ENCODE data around the gene RPS6KA2. TPM values are rescaled to one million over a fixed set of nuclear protein-coding genes. Genes with fewer than 3 reads are reported as not detected.

The RPS6KA2 gene
- total and polyA plus RNA-seq, 2 experiments from 2014 or later = 12.5 to 25.3 TPM

- no peak for TF ChIP-seq ETS1 (IDR thresholded peaks at IDR 0.05)
Measured at GRCh38 chr6:166544296-166544605, 82.8 kb downstream of the RPS6KA2 start (continued).

GRCh38 chr6:166543603-166544295, 83.3 kb downstream of the RPS6KA2 start:
- H3K4me1 ChIP-seq (ENCODE audit: insufficient read depth) = peaks cover 21% of the 10 kb centered on the region
- no peaks in the 10 kb centered on the region for H3F3A ChIP-seq (replicated peaks; ENCODE audit: low read depth)
- peaks cover 51% of the 10 kb centered on the region for H3K4me1 Mint-ChIP-seq
- no peak for ATAC-seq
- no peak overlapping the region for H3K4me3 Mint-ChIP-seq
- no peaks in the 10 kb centered on the region for H3K9me2 ChIP-seq (ENCODE audit: insufficient read depth)
- DNase-seq (ENCODE audit: low spot score) = no peak
- H3K27me3 ChIP-seq (ENCODE audit: insufficient read depth) = no peaks in the 10 kb centered on the region
- no peak overlapping the region for H3K4me3 ChIP-seq
- peak overlapping the region; percentile 48; the same call in 1 of the 2 replicates for H3K27ac Mint-ChIP-seq
- no peaks in the 10 kb centered on the region for H3K9me3 Mint-ChIP-seq
- no peaks in the 10 kb centered on the region for H3K36me3 ChIP-seq (ENCODE audit: insufficient read depth)
- peaks cover 14% of the 10 kb centered on the region for H3K27me3 Mint-ChIP-seq (ENCODE audit: insufficient read depth, low read depth, poor library complexity)
- no peaks in the 10 kb centered on the region for H3K36me3 Mint-ChIP-seq (ENCODE audit: low read depth)
- H3K27ac ChIP-seq (ENCODE audit: low read depth) = 0 out of 2 replicates have a peak overlapping the region, but pooled peaks have one; percentile 8
- H3K4me2 ChIP-seq = no peak overlapping the region
- H2AFZ ChIP-seq = no peak overlapping the region
- no peaks in the 10 kb centered on the region for H4K20me1 ChIP-seq (replicated peaks; ENCODE audit: insufficient read depth)
- H3K79me2 ChIP-seq (replicated peaks; ENCODE audit: insufficient read depth) = peaks cover 33% of the 10 kb centered on the region
- no peak for TF ChIP-seq NANOG (IDR thresholded peaks at IDR 0.05; ENCODE audit: borderline replicate concordance)
- TF ChIP-seq EZH2 (IDR thresholded peaks at IDR 0.05; ENCODE audit: low read depth, unreplicated experiment) = no peak
- TF ChIP-seq ZNF331 (CRISPR knock-in tag; IDR thresholded peaks at IDR 0.05; ENCODE audit: low read depth) = no peak
- no peak for TF ChIP-seq CREB1 (CRISPR knock-in tag; IDR thresholded peaks at IDR 0.05; ENCODE audit: low read depth)
- no peak for TF ChIP-seq ZNF462 (CRISPR knock-in tag; IDR thresholded peaks at IDR 0.05)
- no peak for TF ChIP-seq STAT1 (IDR thresholded peaks at IDR 0.05; ENCODE audit: unreplicated experiment)
- TF ChIP-seq CTCF (conservative IDR thresholded peaks at IDR 0.05; ENCODE audit: low read depth in 2 of 2) = no peak
- TF ChIP-seq ETS1 (IDR thresholded peaks at IDR 0.05) = no peak
- TF ChIP-seq POLR2AphosphoS5 (IDR thresholded peaks at IDR 0.05; ENCODE audit: low read depth) = no peak
- no peak for TF ChIP-seq EZH2phosphoT487 (IDR thresholded peaks at IDR 0.05; ENCODE audit: unreplicated experiment)
- TF ChIP-seq JUNB (IDR thresholded peaks at IDR 0.05; ENCODE audit: unreplicated experiment) = no peak
- TF ChIP-seq ZNF114 (CRISPR knock-in tag; IDR thresholded peaks at IDR 0.05) = no peak
